HEK293 (cell line): Measurements from ENCODE around the gene C11orf21.

Source experiments
- HOXA7 ChIP-seq: sonication (generic); formaldehyde crosslinking; IDR thresholded peaks from 2 replicates; pipeline ENCODE4 v1.8.1; 2022; ENCODE audit warnings: missing genetic modification reagents, borderline replicate concordance
- SP2 ChIP-seq: fragments of 450-650 bp; formaldehyde crosslinking; IDR thresholded peaks from 2 replicates; pipeline ENCODE4 v1.5.1; 2016; ENCODE audit warnings: missing biosample characterization, missing genetic modification characterization
- YY1 ChIP-seq: fragments of 450-650 bp; formaldehyde crosslinking; IDR thresholded peaks from 2 replicates; pipeline ENCODE4 v1.5.1; 2018; ENCODE audit warnings: missing biosample characterization, missing genetic modification characterization
- ZBTB21 ChIP-seq: fragments of 450-650 bp; formaldehyde crosslinking; IDR thresholded peaks from 2 replicates; pipeline ENCODE4 v1.5.1; 2017; ENCODE audit warnings: missing biosample characterization, missing genetic modification characterization
- ZNF146 ChIP-seq: fragments of 450-650 bp; formaldehyde crosslinking; IDR thresholded peaks from 2 replicates; pipeline ENCODE4 v1.5.1; 2016; ENCODE audit warnings: missing biosample characterization, missing genetic modification characterization
- ZNF169 ChIP-seq: fragments of 450-650 bp; formaldehyde crosslinking; IDR thresholded peaks from 2 replicates; pipeline ENCODE4 v1.5.1; 2016; ENCODE audit warnings: missing biosample characterization, missing genetic modification characterization
- ZNF248 ChIP-seq: fragments of 450-650 bp; formaldehyde crosslinking; IDR thresholded peaks from 2 replicates; pipeline ENCODE4 v1.5.1; 2017; ENCODE audit warnings: missing biosample characterization, missing genetic modification characterization
- ZNF350 ChIP-seq: fragments of 450-650 bp; formaldehyde crosslinking; IDR thresholded peaks from 2 replicates; pipeline ENCODE4 v1.5.0; 2017; ENCODE audit warnings: missing biosample characterization, mild to moderate bottlenecking, missing genetic modification characterization
- ZNF488 ChIP-seq: fragments of 450-650 bp; formaldehyde crosslinking; IDR thresholded peaks from 2 replicates; pipeline ENCODE4 v1.5.1; 2016; ENCODE audit warnings: missing biosample characterization, missing genetic modification characterization
- ZNF639 ChIP-seq: fragments of 450-650 bp; formaldehyde crosslinking; IDR thresholded peaks from 2 replicates; pipeline ENCODE4 v1.5.1; 2016; ENCODE audit warnings: missing biosample characterization, missing genetic modification characterization
- TF ChIP-seq, protein P1 (sequence below): fragments of 450-650 bp; formaldehyde crosslinking; IDR thresholded peaks from 2 replicates; pipeline ENCODE4 v1.5.1; 2016; ENCODE audit warnings: missing biosample characterization, missing genetic modification characterization

DNA sequence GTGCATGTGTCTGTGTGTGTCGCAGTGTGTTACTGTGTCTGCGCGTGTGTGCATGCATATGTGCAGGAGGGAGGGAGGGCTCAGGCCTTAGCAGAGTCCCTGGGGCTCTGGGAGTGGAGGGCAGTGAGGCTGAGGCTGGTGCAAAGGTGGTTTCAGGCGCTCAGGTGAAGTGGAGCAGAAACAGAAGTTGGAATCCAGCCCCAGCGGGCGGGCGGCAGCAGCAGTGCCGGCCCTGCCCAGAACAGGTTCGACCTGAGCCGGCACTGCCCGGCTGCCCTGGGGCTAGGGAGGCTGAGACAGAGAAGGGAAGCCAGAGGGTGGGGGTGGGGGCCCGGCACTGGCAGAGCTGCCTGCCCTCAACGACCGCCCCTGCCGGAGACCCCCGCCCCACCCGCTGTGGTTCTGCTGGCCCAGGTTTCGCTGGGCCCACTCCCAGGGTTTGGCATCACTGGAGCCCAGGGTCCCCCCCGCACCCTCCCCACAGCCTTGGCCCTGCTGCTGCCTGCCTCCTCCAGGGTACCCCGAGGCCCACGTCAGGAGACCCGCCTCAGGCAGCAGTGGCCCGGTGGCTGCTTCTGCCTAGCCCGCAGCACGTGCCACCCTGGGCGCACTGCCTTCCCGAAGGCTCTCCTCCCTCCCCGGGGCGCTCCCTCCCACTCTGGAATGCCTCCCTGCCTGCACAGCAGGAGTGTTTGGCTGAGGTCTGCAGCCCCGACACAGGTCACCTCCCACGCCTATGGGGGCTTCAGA lies 44.6 kb downstream of the C11orf21 start:
- TF ChIP-seq ZBTB21 (tag by site-specific recombination) (no peak), SP2 (tag by site-specific recombination) (no peak), ZNF169 (tag by site-specific recombination) (no peak), ZNF350 (no peak), ZNF248 (tag by site-specific recombination) (no peak), ZNF488 (no peak), ZNF146 (tag by site-specific recombination) (no peak), HOXA7 (CRISPR knock-in tag) (no peak), ZNF639 (tag by site-specific recombination) (no peak), YY1 (tag by site-specific recombination) (no peak)
- TF ChIP-seq, protein P1, sequence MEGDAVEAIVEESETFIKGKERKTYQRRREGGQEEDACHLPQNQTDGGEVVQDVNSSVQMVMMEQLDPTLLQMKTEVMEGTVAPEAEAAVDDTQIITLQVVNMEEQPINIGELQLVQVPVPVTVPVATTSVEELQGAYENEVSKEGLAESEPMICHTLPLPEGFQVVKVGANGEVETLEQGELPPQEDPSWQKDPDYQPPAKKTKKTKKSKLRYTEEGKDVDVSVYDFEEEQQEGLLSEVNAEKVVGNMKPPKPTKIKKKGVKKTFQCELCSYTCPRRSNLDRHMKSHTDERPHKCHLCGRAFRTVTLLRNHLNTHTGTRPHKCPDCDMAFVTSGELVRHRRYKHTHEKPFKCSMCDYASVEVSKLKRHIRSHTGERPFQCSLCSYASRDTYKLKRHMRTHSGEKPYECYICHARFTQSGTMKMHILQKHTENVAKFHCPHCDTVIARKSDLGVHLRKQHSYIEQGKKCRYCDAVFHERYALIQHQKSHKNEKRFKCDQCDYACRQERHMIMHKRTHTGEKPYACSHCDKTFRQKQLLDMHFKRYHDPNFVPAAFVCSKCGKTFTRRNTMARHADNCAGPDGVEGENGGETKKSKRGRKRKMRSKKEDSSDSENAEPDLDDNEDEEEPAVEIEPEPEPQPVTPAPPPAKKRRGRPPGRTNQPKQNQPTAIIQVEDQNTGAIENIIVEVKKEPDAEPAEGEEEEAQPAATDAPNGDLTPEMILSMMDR (tag by site-specific recombination) = no peak
